HG02884 (cell line): ENCODE data around the gene PSG1.
"Not testable (repeated sequence)": the region's sequence is repeated elsewhere in the genome, so short reads cannot be mapped to it uniquely, and the experiment has no call there.

Experiments used
- ATAC-seq: cut with Tn5 transposase; IDR thresholded peaks from one replicate; pipeline ENCODE4 v1.9.1; 2021; ENCODE audit warnings: mild to moderate bottlenecking, moderate library complexity; ENCODE audit not compliant: unreplicated experiment

PSG1 gene

GRCh38 chr19:42879613-42880012 is at the start of gene PSG1:
PSG1 (minus strand) TSS chr19:42879713; CDS start chr19:42879581, 132 bp downstream.
- no peak for ATAC-seq

GRCh38 chr19:42928896-42929295 is 49.4 kb upstream of the PSG1 start:
- ATAC-seq: no peak

GRCh38 chr19:42926781-42927180 is 47.3 kb upstream of the PSG1 start:
- ATAC-seq: no peak

- ATAC-seq: not testable (repeated sequence)
These were observed 43.6 kb upstream of the PSG1 start for GRCh38 chr19:42923106-42923505.

- not testable (repeated sequence) for ATAC-seq
These were observed 41.5 kb upstream of the PSG1 start for GRCh38 chr19:42920971-42921370.

- ATAC-seq: no peak
These were observed 40.2 kb upstream of the PSG1 start for GRCh38 chr19:42919757-42920079.

GRCh38 chr19:42919070-42919756 is 39.7 kb upstream of the PSG1 start:
- not testable (repeated sequence) for ATAC-seq

GRCh38 chr19:42918377-42919069 is 39.0 kb upstream of the PSG1 start:
- ATAC-seq: not testable (repeated sequence)

GRCh38 chr19:42917634-42918033 is 38.1 kb upstream of the PSG1 start, which contains the start of gene PSG6:
PSG6 (minus strand) TSS chr19:42917894; CDS start chr19:42917792, 102 bp downstream.
- not testable (repeated sequence) for ATAC-seq

GRCh38 chr19:42916931-42917330 is 37.4 kb upstream of the PSG1 start:
- ATAC-seq: not testable (repeated sequence)

- not testable (repeated sequence) for ATAC-seq
These were observed 34.0 kb upstream of the PSG1 start for GRCh38 chr19:42913516-42913915.

- ATAC-seq: not testable (repeated sequence)
These were observed 33.4 kb upstream of the PSG1 start for GRCh38 chr19:42912941-42913340.

- not testable (repeated sequence) for ATAC-seq
These were observed 32.2 kb upstream of the PSG1 start for GRCh38 chr19:42911731-42912130.

- ATAC-seq: not testable (repeated sequence)
These were observed 26.6 kb upstream of the PSG1 start for GRCh38 chr19:42906162-42906561.

- ATAC-seq: not testable (repeated sequence)
These were observed 21.0 kb upstream of the PSG1 start for GRCh38 chr19:42900561-42900960.

GRCh38 chr19:42899674-42900073 is 20.2 kb upstream of the PSG1 start:
- not testable (repeated sequence) for ATAC-seq

GRCh38 chr19:42899110-42899509 is 19.6 kb upstream of the PSG1 start:
- not testable (repeated sequence) for ATAC-seq

GRCh38 chr19:42898656-42899055 is 19.1 kb upstream of the PSG1 start:
- not testable (repeated sequence) for ATAC-seq

- not testable (repeated sequence) for ATAC-seq
These were observed 18.2 kb upstream of the PSG1 start for GRCh38 chr19:42897729-42898128.

- ATAC-seq: not testable (repeated sequence)
These were observed 10.9 kb upstream of the PSG1 start for GRCh38 chr19:42890446-42890845.

- ATAC-seq: not testable (repeated sequence)
These were observed 8.4 kb upstream of the PSG1 start for GRCh38 chr19:42887876-42888445.

GRCh38 chr19:42882730-42883129 is 3.2 kb upstream of the PSG1 start:
- ATAC-seq: not testable (repeated sequence)
